GM12878 (cell line): Measurements from ENCODE around the gene UBP1. TPM values are rescaled to one million over a fixed set of nuclear protein-coding genes. Genes with fewer than 3 reads are reported as not detected.

Source experiments
- ATAC-seq: fragments of 200-7000 bp; cut with Tn5 transposase; 3 replicates; pipeline ENCODE4 v1.9.1; 2020; ENCODE audit warnings: mild to moderate bottlenecking, moderate library complexity
- BruUV-seq: library from RNA; stranded (reverse); fragments of 400-500 nt; replicated peaks from 2 replicates; lab custom pipeline; 2021; lab: Mats Ljungman, UMichigan
- CTCF ChIA-PET: fragments of 300-600 bp; sonication (Branson Sonifier 250); formaldehyde crosslinking; extraction: SDS; loops from one replicate; lab custom pipeline; 2021; ENCODE audit warnings: inconsistent platforms; lab: Yijun Ruan, JAX
- POLR2A ChIA-PET: fragments of 350-600 bp; formaldehyde crosslinking; extraction: SDS; loops from one replicate; lab custom pipeline; 2021; ENCODE audit warnings: inconsistent platforms; lab: Charles Lee
- RAD21 ChIA-PET: fragments of 300-600 bp; sonication (Branson Sonifier 250); formaldehyde crosslinking; loops from one replicate; lab custom pipeline; 2023; ENCODE audit warnings: antibody characterized with exemption; ENCODE audit not compliant: unreplicated experiment; lab: Charles Lee
- SMC1A ChIA-PET: fragments of 300-600 bp; sonication (Branson Sonifier 250); formaldehyde crosslinking; loops from one replicate; lab custom pipeline; 2023; ENCODE audit not compliant: unreplicated experiment, uncharacterized antibody; lab: Charles Lee
- DNase-seq: peaks from one replicate; pipeline ENCODE4 v3.0.0-alpha.2; 2011; ENCODE audit warnings: low read depth, low spot score
- FAIRE-seq: peaks from 3 replicates; lab custom pipeline; 2011; peaks lifted over from hg19 to GRCh38; lab: Jason Lieb, UNC
- H2AFZ ChIP-seq: 2 replicates; pipeline ENCODE4 v1.6.0; 2011; ENCODE audit warnings: low read depth, low read length, control low read depth; ENCODE audit not compliant: control insufficient read depth
- H3K27ac ChIP-seq: 2 replicates; pipeline ENCODE4 v1.5.1; 2011; ENCODE audit warnings: control low read depth; ENCODE audit not compliant: control insufficient read depth, insufficient read depth
- H3K27me3 ChIP-seq, 2 experiments: replicated peaks in 1 of 2; 2 replicates each; pipeline versions ENCODE4 v1.6.0 to v1.6.1; 2011; ENCODE audit warnings: low read length in 1 of 2; ENCODE audit not compliant: control insufficient read depth in 2 of 2, insufficient read depth in 2 of 2
- H3K36me3 ChIP-seq, 2 experiments: 2 replicates each; pipeline ENCODE4 v1.5.1; 2011; ENCODE audit warnings: low read length in 1 of 2; ENCODE audit not compliant: control insufficient read depth in 2 of 2, insufficient read depth in 2 of 2
- H3K4me1 ChIP-seq: 2 replicates; pipeline ENCODE4 v1.6.1; 2011; ENCODE audit warnings: mild to moderate bottlenecking, low read length, moderate library complexity, mixed read lengths; ENCODE audit not compliant: control insufficient read depth, insufficient read depth
- H3K4me2 ChIP-seq: 2 replicates; pipeline ENCODE4 v1.6.0; 2011; ENCODE audit warnings: control low read depth; ENCODE audit not compliant: control insufficient read depth, insufficient read depth
- H3K4me3 ChIP-seq: fragments of 200-600 bp; sonication (generic); 2 replicates; pipeline ENCODE4 v1.5.1; 2016
- H3K79me2 ChIP-seq: 2 replicates; pipeline ENCODE4 v1.6.0; 2011; ENCODE audit warnings: low read length; ENCODE audit not compliant: control insufficient read depth, insufficient read depth
- H3K9ac ChIP-seq: 2 replicates; pipeline ENCODE4 v1.8.0; 2011; ENCODE audit warnings: low read length, control low read depth, mixed read lengths; ENCODE audit not compliant: control insufficient read depth, insufficient read depth
- H3K9me3 ChIP-seq: replicated peaks from 3 replicates; pipeline ENCODE4 v1.5.1; 2011; ENCODE audit warnings: mild to moderate bottlenecking, low read length; ENCODE audit not compliant: control insufficient read depth, insufficient read depth
- H4K20me1 ChIP-seq: 2 replicates; pipeline ENCODE4 v1.6.0; 2011; ENCODE audit not compliant: control insufficient read depth, insufficient read depth
- BCL11A ChIP-seq: IDR thresholded peaks from 2 replicates; pipeline ENCODE4 v1.6.1; 2011; ENCODE audit warnings: low read depth, low read length
- CHD1 ChIP-seq: IDR thresholded peaks from 2 replicates; pipeline ENCODE4 v1.6.1; 2012; ENCODE audit warnings: low read depth, low read length, improper control_type of control experiment
- MTA2 ChIP-seq: fragments of 450-650 bp; IDR thresholded peaks from 2 replicates; pipeline ENCODE4 v1.6.1; 2016; ENCODE audit warnings: low read depth, mild to moderate bottlenecking, moderate library complexity
- NFYA ChIP-seq: IDR thresholded peaks from 2 replicates; pipeline ENCODE4 v1.6.1; 2011; ENCODE audit warnings: low read depth, mild to moderate bottlenecking, low read length, improper control_type of control experiment, borderline replicate concordance
- RCOR1 ChIP-seq: conservative IDR thresholded peaks from 2 replicates; pipeline ENCODE4 v1.6.1; 2012; ENCODE audit warnings: low read depth, low read length, improper control_type of control experiment
- WGBS: methylation state at CpG from one replicate; pipeline ENCODE4 v1.1.6; 2016; ENCODE audit warnings: low lambda C conversion rate; ENCODE audit not compliant: insufficient replicate concordance, insufficient coverage; ENCODE audit errors: missing lambda C conversion rate; 5-methylcytosine and 5-hydroxymethylcytosine counted together
- in situ Hi-C: fragments of 300-500 bp; cut with MboI; formaldehyde crosslinking; loops from 9 replicates; pipeline ENCODE4 v1.14.3; 2018; ENCODE audit warnings: mixed read lengths
- intact Hi-C: fragments of 100-400 bp; cut with micrococcal nuclease; formaldehyde crosslinking; loops from one replicate; pipeline ENCODE4 v1.14.2; 2022; ENCODE audit not compliant: unreplicated experiment
- polyA plus RNA-seq, 11 experiments: library from polyadenylated mRNA; depleted of rRNA in 4 of 11; unstranded in 6 of 11; stranded (reverse) in 5 of 11; fragments of >200 nt; fragmentation: Nextera tagmentation in 4 of 11; fragmentation: Illumina TruSeq in 1 of 11; extraction: Ambion mirVana in 4 of 11; extraction: Trizol in 1 of 11; gene quantifications; 1 replicate in 1 of 11; 2 replicates in 10 of 11; pipeline versions ENCODE4 v1.2.1 to v1.2.3, GENCODE V29; 2011 to 2016; ENCODE audit warnings: inconsistent platforms in 2 of 11, missing spikeins in 2 of 11, low read depth in 1 of 11
- total RNA-seq, 4 experiments: library from RNA; depleted of rRNA in 3 of 4; stranded (reverse); fragments of >200 nt in 3 of 4; fragmentation: Illumina TruSeq in 1 of 4; extraction: Trizol in 1 of 4; gene quantifications; 2 replicates each; pipeline versions ENCODE4 v1.2.1 to v1.2.3, GENCODE V29; 2013 to 2021
- TF ChIP-seq, protein P1 (sequence below): fragments of 450-650 bp; IDR thresholded peaks from 2 replicates; pipeline ENCODE4 v1.6.1; 2017; ENCODE audit warnings: antibody characterized with exemption, mild to moderate bottlenecking, moderate library complexity
- TF ChIP-seq, protein P2 (sequence below): fragments of 450-650 bp; IDR thresholded peaks from 2 replicates; pipeline ENCODE4 v1.6.1; 2018; ENCODE audit warnings: borderline replicate concordance, mild to moderate bottlenecking; ENCODE audit not compliant: partially characterized antibody
- TF ChIP-seq, protein P3 (sequence below): IDR thresholded peaks from 2 replicates; pipeline ENCODE4 v1.6.1; 2011; ENCODE audit warnings: low read depth, low read length, improper control_type of control experiment, borderline replicate concordance

Gene UBP1
- total and polyA plus RNA-seq, 10 of the 15 experiments (the other 5 are each of a cell fraction or from before 2014, with no cell fraction given), result 9.3 to 93.6 (median 52.4) TPM

DNA sequence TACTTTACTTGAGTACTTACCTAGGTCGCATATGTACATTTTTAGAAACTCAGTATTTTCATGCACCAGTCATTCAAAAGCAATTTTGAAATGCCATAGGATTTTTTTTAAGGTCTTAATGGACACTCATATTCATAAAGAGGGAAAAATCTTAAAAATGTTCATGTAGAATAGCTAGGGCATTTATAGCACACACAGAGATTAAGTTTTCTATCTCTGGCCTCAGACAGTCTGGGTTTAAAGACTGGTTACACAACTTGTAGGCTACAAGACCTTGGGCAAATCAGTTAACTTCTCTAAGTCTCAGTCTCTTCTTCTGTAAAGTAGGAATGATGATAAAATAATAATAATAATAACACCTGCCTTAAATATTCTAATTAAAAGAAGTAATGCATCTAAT, 48.5 kb upstream of the UBP1 start:
- SMC1A ChIA-PET, result interaction anchor here (1.4 kb wide), 1 partner anchor 7 kb away, joined by 4 read pairs; no protein-coding TSS in a partner anchor
- H3K4me3 ChIP-seq, result no peak overlapping the region
- no peak overlapping the region for H3K4me2 ChIP-seq
- no peak for FAIRE-seq
- no peaks in the 10 kb centered on the region for H3K79me2 ChIP-seq
- no peaks in the 10 kb centered on the region for H3K27me3 ChIP-seq
- RAD21 ChIA-PET, result no interaction called here
- no peaks in the 10 kb centered on the region for H4K20me1 ChIP-seq
- intact Hi-C loops (no loop called here), in situ Hi-C loops (no loop called here)
- ATAC-seq, result no peak
- CTCF ChIA-PET, result no interaction called here
- peaks cover 5% of the 10 kb centered on the region; the same call in 1 of the 2 replicates for H3K4me1 ChIP-seq
- no peaks in the 10 kb centered on the region for H3K9me3 ChIP-seq
- H3K36me3 ChIP-seq, result no peaks in the 10 kb centered on the region
- no peak overlapping the region for H3K27ac ChIP-seq
- TF ChIP-seq RCOR1 (no peak), MTA2 (no peak), NFYA (no peak)
- TF ChIP-seq, protein P1, sequence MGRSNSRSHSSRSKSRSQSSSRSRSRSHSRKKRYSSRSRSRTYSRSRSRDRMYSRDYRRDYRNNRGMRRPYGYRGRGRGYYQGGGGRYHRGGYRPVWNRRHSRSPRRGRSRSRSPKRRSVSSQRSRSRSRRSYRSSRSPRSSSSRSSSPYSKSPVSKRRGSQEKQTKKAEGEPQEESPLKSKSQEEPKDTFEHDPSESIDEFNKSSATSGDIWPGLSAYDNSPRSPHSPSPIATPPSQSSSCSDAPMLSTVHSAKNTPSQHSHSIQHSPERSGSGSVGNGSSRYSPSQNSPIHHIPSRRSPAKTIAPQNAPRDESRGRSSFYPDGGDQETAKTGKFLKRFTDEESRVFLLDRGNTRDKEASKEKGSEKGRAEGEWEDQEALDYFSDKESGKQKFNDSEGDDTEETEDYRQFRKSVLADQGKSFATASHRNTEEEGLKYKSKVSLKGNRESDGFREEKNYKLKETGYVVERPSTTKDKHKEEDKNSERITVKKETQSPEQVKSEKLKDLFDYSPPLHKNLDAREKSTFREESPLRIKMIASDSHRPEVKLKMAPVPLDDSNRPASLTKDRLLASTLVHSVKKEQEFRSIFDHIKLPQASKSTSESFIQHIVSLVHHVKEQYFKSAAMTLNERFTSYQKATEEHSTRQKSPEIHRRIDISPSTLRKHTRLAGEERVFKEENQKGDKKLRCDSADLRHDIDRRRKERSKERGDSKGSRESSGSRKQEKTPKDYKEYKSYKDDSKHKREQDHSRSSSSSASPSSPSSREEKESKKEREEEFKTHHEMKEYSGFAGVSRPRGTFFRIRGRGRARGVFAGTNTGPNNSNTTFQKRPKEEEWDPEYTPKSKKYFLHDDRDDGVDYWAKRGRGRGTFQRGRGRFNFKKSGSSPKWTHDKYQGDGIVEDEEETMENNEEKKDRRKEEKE, result no peak
- H2AFZ ChIP-seq, result no peak overlapping the region
- POLR2A ChIA-PET, result no interaction called here
- WGBS, result 70% methylated on average over 1 of the region's 1 CpG
- no peak overlapping the region for H3K9ac ChIP-seq
- no TSS peak for BruUV-seq
- DNase-seq, result no peak

DNA sequence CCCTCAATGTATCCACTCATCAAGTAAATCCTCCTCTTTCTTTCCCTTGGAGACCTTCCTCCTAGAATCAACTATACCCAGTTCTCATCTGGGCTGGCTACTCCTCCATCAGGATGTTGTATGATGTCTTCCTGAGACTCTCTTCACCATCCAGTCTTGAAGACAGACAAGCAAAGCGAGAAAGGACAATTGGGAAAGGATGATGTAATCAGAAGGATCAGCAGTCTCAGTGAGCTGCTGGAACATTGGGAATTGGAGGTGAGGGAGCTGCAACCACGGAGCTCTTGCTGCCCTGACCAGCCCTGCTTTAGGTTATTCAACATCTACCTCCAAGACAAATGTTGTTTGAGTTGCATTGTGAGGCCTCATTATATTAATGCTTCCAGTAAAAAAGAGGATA, 48.0 kb upstream of the UBP1 start:
- H3K9ac ChIP-seq, result no peak overlapping the region
- FAIRE-seq (no peak), DNase-seq (no peak), ATAC-seq (no peak)
- H2AFZ ChIP-seq, result no peak overlapping the region
- intact Hi-C loops, result no loop called here
- ChIA-PET RAD21 (no interaction called here), CTCF (no interaction called here), POLR2A (no interaction called here), SMC1A (interaction anchor here (1.4 kb wide), 1 partner anchor 8 kb away, joined by 4 read pairs; no protein-coding TSS in a partner anchor)
- no peaks in the 10 kb centered on the region for H3K36me3 ChIP-seq
- H3K27ac ChIP-seq, result no peak overlapping the region
- no peaks in the 10 kb centered on the region for H3K27me3 ChIP-seq
- BruUV-seq, result no TSS peak
- no peaks in the 10 kb centered on the region for H3K9me3 ChIP-seq
- H3K4me1 ChIP-seq, result peaks cover 5% of the 10 kb centered on the region; the same call in 1 of the 2 replicates
- TF ChIP-seq CHD1 (no peak), BCL11A (no peak)
- TF ChIP-seq, protein P2, sequence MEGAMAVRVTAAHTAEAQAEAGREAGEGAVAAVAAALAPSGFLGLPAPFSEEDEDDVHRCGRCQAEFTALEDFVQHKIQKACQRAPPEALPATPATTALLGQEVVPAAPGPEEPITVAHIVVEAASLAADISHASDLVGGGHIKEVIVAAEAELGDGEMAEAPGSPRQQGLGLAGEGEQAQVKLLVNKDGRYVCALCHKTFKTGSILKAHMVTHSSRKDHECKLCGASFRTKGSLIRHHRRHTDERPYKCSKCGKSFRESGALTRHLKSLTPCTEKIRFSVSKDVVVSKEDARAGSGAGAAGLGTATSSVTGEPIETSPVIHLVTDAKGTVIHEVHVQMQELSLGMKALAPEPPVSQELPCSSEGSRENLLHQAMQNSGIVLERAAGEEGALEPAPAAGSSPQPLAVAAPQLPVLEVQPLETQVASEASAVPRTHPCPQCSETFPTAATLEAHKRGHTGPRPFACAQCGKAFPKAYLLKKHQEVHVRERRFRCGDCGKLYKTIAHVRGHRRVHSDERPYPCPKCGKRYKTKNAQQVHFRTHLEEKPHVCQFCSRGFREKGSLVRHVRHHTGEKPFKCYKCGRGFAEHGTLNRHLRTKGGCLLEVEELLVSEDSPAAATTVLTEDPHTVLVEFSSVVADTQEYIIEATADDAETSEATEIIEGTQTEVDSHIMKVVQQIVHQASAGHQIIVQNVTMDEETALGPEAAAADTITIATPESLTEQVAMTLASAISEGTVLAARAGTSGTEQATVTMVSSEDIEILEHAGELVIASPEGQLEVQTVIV, result no peak
- TF ChIP-seq, protein P3, sequence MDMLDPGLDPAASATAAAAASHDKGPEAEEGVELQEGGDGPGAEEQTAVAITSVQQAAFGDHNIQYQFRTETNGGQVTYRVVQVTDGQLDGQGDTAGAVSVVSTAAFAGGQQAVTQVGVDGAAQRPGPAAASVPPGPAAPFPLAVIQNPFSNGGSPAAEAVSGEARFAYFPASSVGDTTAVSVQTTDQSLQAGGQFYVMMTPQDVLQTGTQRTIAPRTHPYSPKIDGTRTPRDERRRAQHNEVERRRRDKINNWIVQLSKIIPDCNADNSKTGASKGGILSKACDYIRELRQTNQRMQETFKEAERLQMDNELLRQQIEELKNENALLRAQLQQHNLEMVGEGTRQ, result no peak
- no peak overlapping the region for H3K4me2 ChIP-seq
- in situ Hi-C loops, result no loop called here
- H3K4me3 ChIP-seq, result no peak overlapping the region
- no peaks in the 10 kb centered on the region for H3K79me2 ChIP-seq
- H4K20me1 ChIP-seq, result no peaks in the 10 kb centered on the region
- WGBS, result 94% methylated on average over 2 of the region's 2 CpGs
